Mucosa of stomach (tissue), 1 donor: ENCODE measurements around the gene DBN1.

ENCODE experiments used
- H3K27me3 ChIP-seq: one replicate; pipeline ENCODE4 v1.7.0; 2013; ENCODE audit warnings: mild to moderate bottlenecking, low read length; ENCODE audit not compliant: control insufficient read depth, insufficient read depth
- H3K36me3 ChIP-seq: one replicate; pipeline ENCODE4 v1.7.0; 2013; ENCODE audit warnings: low read length; ENCODE audit not compliant: control insufficient read depth, insufficient read depth
- H3K4me1 ChIP-seq: one replicate; pipeline ENCODE4 v1.7.0; 2013; ENCODE audit warnings: mild to moderate bottlenecking, low read length; ENCODE audit not compliant: control insufficient read depth, insufficient read depth
- H3K4me3 ChIP-seq: one replicate; pipeline ENCODE4 v1.7.0; 2013; ENCODE audit warnings: low read length
- H3K9ac ChIP-seq: one replicate; pipeline ENCODE4 v1.7.0; 2013; ENCODE audit warnings: mild to moderate bottlenecking, low read length, moderate library complexity
- H3K9me3 ChIP-seq: one replicate; pipeline ENCODE4 v1.7.0; 2013; ENCODE audit warnings: mild to moderate bottlenecking, low read length, moderate library complexity; ENCODE audit not compliant: control insufficient read depth
- donor health status: Pancreatic carcinoma.

DBN1 gene

GRCh38 chr5:177465044-177465443 lies 8.4 kb downstream of the DBN1 start:
- Histone ChIP-seq H3K4me3 (no peak overlapping the region), H3K4me1 (peaks cover 4% of the 10 kb centered on the region), H3K9me3 (no peaks in the 10 kb centered on the region), H3K36me3 (no peaks in the 10 kb centered on the region), H3K9ac (no peak overlapping the region), H3K27me3 (peaks cover under 1% of the 10 kb centered on the region)

GRCh38 chr5:177462021-177462670 lies 11.3 kb downstream of the DBN1 start:
- no peaks in the 10 kb centered on the region for H3K9me3 ChIP-seq
- no peaks in the 10 kb centered on the region for H3K27me3 ChIP-seq
- no peak overlapping the region for H3K9ac ChIP-seq
- no peaks in the 10 kb centered on the region for H3K4me1 ChIP-seq
- no peaks in the 10 kb centered on the region for H3K36me3 ChIP-seq
- H3K4me3 ChIP-seq: no peak overlapping the region

GRCh38 chr5:177459819-177460628 lies 13.4 kb downstream of the DBN1 start:
- H3K36me3 ChIP-seq: no peaks in the 10 kb centered on the region
- no peaks in the 10 kb centered on the region for H3K9me3 ChIP-seq
- H3K4me1 ChIP-seq: peaks cover 11% of the 10 kb centered on the region
- H3K27me3 ChIP-seq: no peaks in the 10 kb centered on the region
- H3K4me3 ChIP-seq: no peak overlapping the region
- no peak overlapping the region for H3K9ac ChIP-seq

DNA sequence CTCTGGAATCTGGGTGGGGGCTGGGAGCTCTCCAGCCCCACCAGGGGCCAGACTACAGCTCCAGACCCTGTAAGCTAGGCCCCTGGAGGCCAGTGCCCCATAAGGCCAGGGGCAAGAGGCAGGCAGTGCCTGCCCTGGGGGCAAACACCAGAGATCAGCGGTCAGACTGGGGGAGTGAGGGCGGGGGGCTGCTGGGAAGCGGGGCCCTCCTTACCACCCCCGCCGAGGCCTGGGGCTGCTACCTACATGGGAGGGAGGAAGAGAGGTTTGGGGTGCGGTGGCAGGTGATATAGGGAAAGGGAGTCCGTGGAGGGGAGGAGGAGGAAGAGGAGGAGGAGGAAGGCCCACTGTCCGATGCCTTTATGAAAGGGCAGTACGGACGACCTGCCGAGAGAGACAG lies 14.1 kb downstream of the DBN1 start:
- Histone ChIP-seq H3K4me1 (peaks cover 14% of the 10 kb centered on the region), H3K9ac (no peak overlapping the region), H3K4me3 (no peak overlapping the region), H3K36me3 (no peaks in the 10 kb centered on the region), H3K9me3 (no peaks in the 10 kb centered on the region), H3K27me3 (no peaks in the 10 kb centered on the region)

DNA sequence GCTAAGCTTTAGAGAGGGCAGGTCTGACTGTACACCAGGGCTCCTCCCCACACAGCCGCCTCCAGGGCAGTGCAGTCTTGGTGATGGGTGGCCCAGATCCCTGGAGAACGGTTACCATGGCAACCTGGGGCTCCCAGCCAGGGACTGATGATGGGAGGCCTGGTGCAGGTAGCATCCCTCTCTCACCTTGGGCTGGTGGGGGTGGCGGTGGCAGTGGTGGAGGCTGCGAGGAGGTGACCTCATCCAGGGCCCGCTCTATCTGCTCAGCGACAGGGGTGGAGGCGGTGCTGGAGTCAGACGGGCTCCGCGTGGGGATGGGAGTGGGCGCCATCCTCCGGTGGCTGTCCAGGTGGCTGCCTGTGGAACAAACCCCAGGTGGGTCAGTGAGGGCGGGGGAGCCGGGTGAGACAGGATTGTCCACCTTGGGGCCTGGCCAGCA lies 14.5 kb downstream of the DBN1 start:
- H3K27me3 ChIP-seq: no peaks in the 10 kb centered on the region
- H3K36me3 ChIP-seq: no peaks in the 10 kb centered on the region
- H3K4me3 ChIP-seq: no peak overlapping the region
- no peaks in the 10 kb centered on the region for H3K9me3 ChIP-seq
- no peak overlapping the region for H3K9ac ChIP-seq
- peaks cover 18% of the 10 kb centered on the region for H3K4me1 ChIP-seq

DNA sequence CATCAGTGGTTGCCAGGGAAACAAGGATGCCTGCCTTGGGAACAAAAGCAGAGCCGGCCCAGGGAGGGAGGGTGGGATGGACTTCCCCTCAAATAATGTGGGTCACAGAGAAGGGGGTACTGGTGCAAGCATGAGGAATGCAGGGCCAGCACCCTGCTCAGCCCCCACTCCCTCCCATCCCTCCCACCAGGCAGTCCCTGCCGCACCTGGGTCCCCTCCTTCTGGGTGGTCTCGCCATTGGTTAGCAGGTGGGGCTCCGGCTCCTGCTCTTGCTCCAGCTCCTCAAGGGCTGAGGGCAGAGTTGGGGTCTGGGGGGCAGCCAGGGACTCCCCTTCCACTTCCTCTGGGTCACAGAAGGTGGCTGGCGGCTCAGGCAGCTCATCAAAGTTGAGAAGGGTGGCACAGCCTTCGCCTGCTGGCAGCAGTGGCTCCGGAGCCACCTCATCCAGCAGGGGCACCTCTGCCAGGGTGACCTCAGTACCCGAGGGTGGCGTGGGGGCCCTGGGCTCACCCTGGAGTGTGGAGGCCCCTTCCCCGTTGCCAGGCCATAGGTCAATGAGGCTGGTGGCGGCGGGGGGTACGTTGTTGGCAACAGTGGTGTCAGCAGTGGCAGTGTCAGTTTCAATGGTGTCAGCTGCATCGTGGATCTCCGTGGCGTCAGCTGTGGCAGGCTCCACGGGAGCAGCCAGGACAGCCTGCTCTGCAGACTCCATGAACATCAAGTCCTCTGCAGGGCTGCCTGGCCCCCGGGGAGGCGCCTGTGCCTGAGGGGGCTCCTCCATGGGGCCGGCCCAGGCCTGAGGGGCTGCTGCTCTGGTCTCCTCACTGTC lies 15.4 kb downstream of the DBN1 start:
- Histone ChIP-seq H3K9ac (no peak overlapping the region), H3K36me3 (no peaks in the 10 kb centered on the region), H3K4me1 (peaks cover 23% of the 10 kb centered on the region)

GRCh38 chr5:177456976-177457851 lies 16.2 kb downstream of the DBN1 start:
- no peaks in the 10 kb centered on the region for H3K36me3 ChIP-seq
- H3K9ac ChIP-seq: no peak overlapping the region

More for the DNA sequence above, 15.4 kb downstream of the DBN1 start:
- Histone ChIP-seq H3K4me3 (no peak overlapping the region), H3K9me3 (no peaks in the 10 kb centered on the region), H3K27me3 (peaks cover 5% of the 10 kb centered on the region)

GRCh38 chr5:177456591-177456964 lies 16.9 kb downstream of the DBN1 start:
- H3K4me1 ChIP-seq: peaks cover 23% of the 10 kb centered on the region
- H3K9me3 ChIP-seq: no peaks in the 10 kb centered on the region
- no peak overlapping the region for H3K9ac ChIP-seq
- H3K36me3 ChIP-seq: no peaks in the 10 kb centered on the region
- H3K27me3 ChIP-seq: peaks cover 7% of the 10 kb centered on the region
- no peak overlapping the region for H3K4me3 ChIP-seq

More at GRCh38 chr5:177456976-177457851, 16.2 kb downstream of the DBN1 start:
- no peak overlapping the region for H3K4me3 ChIP-seq
- no peaks in the 10 kb centered on the region for H3K9me3 ChIP-seq
- H3K27me3 ChIP-seq: peaks cover 7% of the 10 kb centered on the region
- H3K4me1 ChIP-seq: peaks cover 23% of the 10 kb centered on the region

GRCh38 chr5:177455661-177456590 lies 17.5 kb downstream of the DBN1 start:
- H3K27me3 ChIP-seq: peaks cover 7% of the 10 kb centered on the region
- H3K4me1 ChIP-seq: peaks cover 23% of the 10 kb centered on the region
- peak overlapping the region; percentile 41 for H3K4me3 ChIP-seq
- H3K36me3 ChIP-seq: no peaks in the 10 kb centered on the region
- H3K9me3 ChIP-seq: no peaks in the 10 kb centered on the region
- peak overlapping the region; percentile 57 for H3K9ac ChIP-seq

- H3K4me1 ChIP-seq: peaks cover 23% of the 10 kb centered on the region
- H3K9me3 ChIP-seq: no peaks in the 10 kb centered on the region
- H3K36me3 ChIP-seq: no peaks in the 10 kb centered on the region
- H3K9ac ChIP-seq: peak overlapping the region; percentile 57
- H3K27me3 ChIP-seq: peaks cover 7% of the 10 kb centered on the region
- H3K4me3 ChIP-seq: peak overlapping the region; percentile 41
Measured at GRCh38 chr5:177455036-177455660, 18.3 kb downstream of the DBN1 start.
